Right renal pelvis (tissue), 4 donors: ENCODE measurements around the gene OR4D2. TPM values are rescaled to one million over a fixed set of nuclear protein-coding genes. Genes with fewer than 3 reads are reported as not detected.

Experiments used
- DNase-seq, 4 donors: peaks; one replicate each; pipeline ENCODE4 v3.0.0-alpha.2; 2013; ENCODE audit warnings: low read depth in 4 of 4, low spot score in 3 of 4, missing footprints in 1 of 4
- polyA plus RNA-seq, 4 donors: library from polyadenylated mRNA; unstranded; fragments of 120-200 nt; gene quantifications; one replicate each; pipeline ENCODE4 v1.2.1, GENCODE V29; 2013; ENCODE audit not compliant: insufficient read length in 4 of 4

Gene OR4D2
- polyA plus RNA-seq, 4 donors: not detected

- DNase-seq: no peak
Measured at GRCh38 chr17:58172369-58173071, 5.7 kb downstream of the OR4D2 start.

GRCh38 chr17:58174871-58175270 is 8.1 kb downstream of the OR4D2 start:
- DNase-seq: no peak

GRCh38 chr17:58176200-58176599 is 9.4 kb downstream of the OR4D2 start:
- DNase-seq: peak in 1 of 4 donors; percentile 1

GRCh38 chr17:58181796-58182195 is 15.0 kb downstream of the OR4D2 start:
- DNase-seq: no peak

- no peak for DNase-seq
Measured at GRCh38 chr17:58183514-58183913, 16.7 kb downstream of the OR4D2 start.

GRCh38 chr17:58184308-58184985 is 17.7 kb downstream of the OR4D2 start:
- DNase-seq: no peak

- no peak for DNase-seq
Measured at GRCh38 chr17:58184986-58185761, 18.4 kb downstream of the OR4D2 start.

GRCh38 chr17:58186591-58186990 is 19.8 kb downstream of the OR4D2 start:
- DNase-seq: no peak

- DNase-seq: no peak
Measured at GRCh38 chr17:58187063-58187462, 20.3 kb downstream of the OR4D2 start.

- DNase-seq: no peak
Measured at GRCh38 chr17:58187675-58188074, 20.9 kb downstream of the OR4D2 start.

- DNase-seq: no peak
Measured at GRCh38 chr17:58189436-58190146, 22.8 kb downstream of the OR4D2 start.

GRCh38 chr17:58191241-58191896 is 24.6 kb downstream of the OR4D2 start:
- DNase-seq: no peak

- DNase-seq: no peak
Measured at GRCh38 chr17:58192612-58193011, 25.8 kb downstream of the OR4D2 start, which contains the start of gene EPX. Gene EPX, plus strand, starts transcription at chr17:58192726. Its CDS starts 121 bp downstream, at chr17:58192847.

GRCh38 chr17:58193641-58194255 is 27.0 kb downstream of the OR4D2 start:
- no peak for DNase-seq

GRCh38 chr17:58195518-58196123 is 28.8 kb downstream of the OR4D2 start:
- DNase-seq: no peak

GRCh38 chr17:58196610-58197009 is 29.8 kb downstream of the OR4D2 start:
- no peak for DNase-seq

GRCh38 chr17:58200024-58200633 is 33.3 kb downstream of the OR4D2 start:
- DNase-seq: peak in 1 of 4 donors; percentile 4

- no peak for DNase-seq
Measured at GRCh38 chr17:58202859-58203258, 36.1 kb downstream of the OR4D2 start.

GRCh38 chr17:58204796-58205195 is 38.0 kb downstream of the OR4D2 start:
- no peak for DNase-seq
